Stimulated activated CD4-positive, alpha-beta T cell treated with anti-CD3 and anti-CD28 coated beads, Interleukin-12 subunit alpha, Interleukin-12 subunit beta, amount 100 ng/mL, for 24 hours (primary cell): ENCODE data around the gene PLCB1.
A peak's percentile ranks its signal among the peaks of the same experiment; 100 is the strongest.
"Not testable (repeated sequence)": the region's sequence is repeated elsewhere in the genome, so short reads cannot be mapped to it uniquely, and the experiment has no call there.

Experiments
- DNase-seq, 2 experiments: peaks; one replicate each; pipeline ENCODE4 v3.0.0-alpha.2; 2020; ENCODE audit warnings: low read depth in 2 of 2

PLCB1 gene

DNA sequence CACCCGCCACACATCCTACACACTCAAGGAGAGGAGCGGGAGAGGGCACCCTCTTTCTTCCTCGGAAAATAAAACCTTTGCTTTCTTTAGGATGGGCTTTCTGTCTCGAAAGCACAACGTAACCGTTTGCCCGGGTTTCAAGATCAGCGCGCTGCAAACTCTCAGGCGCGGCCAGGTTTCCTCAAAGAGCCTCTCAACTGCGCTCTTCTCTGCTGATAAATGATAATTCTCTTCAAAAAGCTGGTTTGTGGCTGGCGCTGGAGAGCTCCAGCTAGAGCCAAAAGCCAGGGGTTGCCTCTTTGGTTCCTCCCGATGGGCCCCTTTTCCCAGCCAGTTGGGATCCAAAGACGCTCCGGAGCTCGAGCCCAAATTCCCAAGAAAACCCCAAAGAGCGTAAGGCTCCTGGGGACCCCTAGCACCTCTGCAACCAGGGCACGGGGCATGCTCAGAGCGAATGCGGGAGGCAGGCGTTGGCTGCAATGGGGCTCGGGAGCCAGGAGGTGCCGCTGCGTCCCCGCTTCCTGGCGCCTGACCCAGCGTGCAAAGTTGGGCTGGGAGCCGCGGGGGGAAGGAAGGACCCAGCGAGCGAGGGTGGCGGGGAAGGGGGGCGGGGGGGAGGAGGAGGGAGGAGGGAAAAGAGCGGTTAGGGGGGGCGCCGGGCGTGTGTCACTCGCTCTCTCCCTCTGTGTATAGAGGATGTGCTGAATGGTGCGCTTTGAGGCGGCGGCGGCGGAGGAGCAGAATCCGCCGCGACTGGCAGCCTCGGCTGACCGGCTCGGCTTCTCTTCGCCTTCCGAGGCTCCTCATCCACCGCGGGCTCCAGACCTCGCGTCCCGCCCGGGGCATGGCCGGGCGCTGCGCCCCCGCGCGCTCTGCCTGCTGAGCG lies at the start of gene PLCB1:
Gene PLCB1, plus strand, starts transcription at position 669 of the 886 bp plus-strand sequence. CDS start 386 bp downstream, outside the sequence.
- DNase-seq = peak; percentile 54 to 63

DNA sequence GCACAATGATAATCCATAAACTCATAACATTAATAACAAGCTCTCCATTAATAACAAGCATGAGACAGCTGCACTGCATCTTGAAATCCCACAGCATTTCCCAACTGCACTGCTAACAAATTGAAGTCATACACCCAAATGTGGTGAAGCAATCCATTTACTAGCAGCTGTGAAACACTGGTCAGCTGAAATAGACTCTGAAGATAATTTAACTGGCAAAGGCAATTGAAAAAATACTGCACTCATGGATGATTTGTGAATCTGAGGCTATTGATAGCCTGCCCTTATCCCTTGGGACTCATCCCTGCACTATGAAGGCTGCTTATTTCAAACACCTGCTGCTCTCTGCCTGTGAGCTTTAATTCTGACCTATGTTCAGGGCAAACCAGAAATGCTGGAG lies 49.1 kb upstream of the PLCB1 start:
- DNase-seq = no peak

DNA sequence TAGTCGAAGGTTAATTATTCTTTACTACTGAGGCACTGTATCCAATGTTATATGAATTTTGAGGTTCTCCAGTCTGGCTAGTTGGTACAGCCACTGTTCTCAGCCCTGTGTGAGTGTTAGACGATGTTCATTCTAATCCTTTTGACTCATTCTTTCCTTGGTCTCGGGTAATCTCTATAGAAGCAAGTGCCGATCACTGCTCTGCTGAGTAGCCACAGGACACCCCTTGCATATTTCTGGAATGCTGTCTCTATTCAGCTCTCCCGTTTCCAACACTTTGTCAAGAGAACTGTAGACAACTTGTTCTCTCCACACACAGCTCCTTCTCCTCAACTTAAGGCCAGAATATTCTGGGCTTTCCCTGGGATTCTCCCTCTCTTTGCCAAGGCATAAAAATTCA lies 42.4 kb upstream of the PLCB1 start:
- no peak for DNase-seq

GRCh38 chr20:8094415-8094818 lies 37.6 kb upstream of the PLCB1 start:
- no peak for DNase-seq

DNA sequence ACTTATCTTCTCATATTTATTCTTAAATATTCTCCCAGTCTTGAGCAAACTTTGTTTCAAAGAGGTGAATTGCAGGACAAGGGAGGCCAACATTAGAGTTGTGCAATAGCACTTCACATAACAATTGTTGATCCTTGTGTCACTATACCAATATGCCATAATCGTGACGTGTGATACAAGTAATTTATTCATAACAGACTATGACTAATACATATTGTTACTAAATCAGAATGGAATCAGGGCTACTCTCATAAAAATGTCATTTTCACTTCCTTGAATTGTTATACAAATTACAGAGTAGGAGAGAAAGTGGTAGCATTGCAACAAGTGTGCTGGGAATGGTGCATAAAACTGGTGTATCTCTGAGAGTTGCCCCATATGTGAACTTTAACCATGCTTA lies 37.2 kb upstream of the PLCB1 start:
- no peak for DNase-seq

DNA sequence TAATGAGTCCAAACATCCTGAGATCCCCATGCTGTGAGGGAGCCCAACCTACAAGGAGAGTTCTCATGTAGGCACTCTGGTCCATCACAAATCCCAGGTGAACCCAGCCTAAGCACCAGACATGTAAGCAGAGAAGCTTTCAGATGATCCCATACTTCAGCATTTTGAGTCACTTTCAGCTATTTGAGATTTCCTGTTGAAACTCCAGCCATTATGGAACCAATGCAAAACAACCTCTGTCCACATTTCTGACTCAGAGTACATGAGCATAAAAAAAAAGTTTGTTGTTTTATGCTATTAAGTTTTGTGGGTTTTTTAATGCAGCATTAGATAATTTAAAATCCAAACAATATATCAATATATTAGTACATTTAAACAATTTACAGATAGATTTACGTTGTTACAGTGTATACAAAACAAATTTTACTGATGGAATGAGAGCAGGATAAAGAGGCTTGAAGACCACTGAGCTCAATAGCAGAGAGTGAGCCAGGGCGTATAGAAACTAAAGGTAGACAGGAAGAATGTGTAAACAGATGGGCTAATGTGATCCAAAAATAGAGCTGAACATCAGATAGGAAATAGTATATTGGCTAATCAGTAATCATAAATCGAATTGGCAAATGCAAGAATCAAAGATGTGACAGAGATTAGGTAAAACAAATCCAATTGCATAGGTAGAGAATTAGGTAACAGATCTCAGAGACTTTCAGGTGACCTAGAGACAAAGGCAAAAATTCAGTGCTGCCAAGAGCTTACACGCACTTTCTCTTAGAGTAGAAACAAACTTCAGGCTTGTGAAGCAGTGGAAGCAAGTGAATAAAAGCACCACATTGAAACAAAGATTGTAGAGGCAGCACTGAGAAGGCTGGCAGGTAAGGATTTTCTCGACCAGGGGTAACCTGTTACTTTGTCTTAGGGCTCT lies 36.2 kb upstream of the PLCB1 start:
- DNase-seq = no peak

DNA sequence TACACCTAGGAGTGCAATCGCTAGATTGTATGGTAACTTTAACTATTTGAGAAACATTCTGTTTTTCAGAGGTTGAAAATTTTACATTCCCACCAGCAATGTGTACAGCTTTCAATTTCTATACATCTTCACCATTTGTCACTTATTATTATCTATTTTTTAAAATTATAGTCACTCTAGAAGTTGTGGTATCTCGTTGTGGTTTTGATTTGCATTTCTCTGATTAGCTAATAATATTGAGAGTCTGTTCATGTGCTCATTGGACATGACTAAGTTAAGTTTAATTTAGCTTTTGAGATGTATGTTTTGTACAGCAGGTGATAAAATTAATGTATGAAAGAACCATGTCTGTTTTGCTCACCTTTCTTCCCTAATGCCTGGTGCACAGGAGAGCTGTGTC lies 34.8 kb upstream of the PLCB1 start:
- no peak for DNase-seq

GRCh38 chr20:8104252-8104651 lies 27.8 kb upstream of the PLCB1 start:
- DNase-seq = no peak

DNA sequence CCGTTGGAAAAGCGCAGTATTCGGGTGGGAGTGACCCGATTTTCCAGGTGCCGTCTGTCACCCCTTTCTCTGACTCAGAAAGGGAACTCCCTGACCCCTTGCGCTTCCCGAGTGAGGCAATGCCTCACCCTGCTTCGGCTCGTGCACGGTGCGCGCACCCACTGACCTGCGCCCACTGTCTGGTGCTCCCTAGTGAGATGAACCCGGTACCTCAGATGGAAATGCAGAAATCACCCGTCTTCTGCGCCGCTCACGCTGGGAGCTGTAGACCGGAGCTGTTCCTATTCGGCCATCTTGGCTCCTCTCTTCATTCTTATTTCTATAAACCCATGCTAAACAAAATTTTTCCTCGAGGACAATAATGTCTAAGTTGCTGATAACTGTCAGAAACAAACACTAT lies 17.5 kb upstream of the PLCB1 start:
- not testable (repeated sequence) for DNase-seq

GRCh38 chr20:8115436-8115835 lies 16.6 kb upstream of the PLCB1 start:
- no peak for DNase-seq

GRCh38 chr20:8116067-8116811 lies 15.8 kb upstream of the PLCB1 start:
- DNase-seq = no peak

GRCh38 chr20:8117636-8118035 lies 14.4 kb upstream of the PLCB1 start:
- no peak for DNase-seq

DNA sequence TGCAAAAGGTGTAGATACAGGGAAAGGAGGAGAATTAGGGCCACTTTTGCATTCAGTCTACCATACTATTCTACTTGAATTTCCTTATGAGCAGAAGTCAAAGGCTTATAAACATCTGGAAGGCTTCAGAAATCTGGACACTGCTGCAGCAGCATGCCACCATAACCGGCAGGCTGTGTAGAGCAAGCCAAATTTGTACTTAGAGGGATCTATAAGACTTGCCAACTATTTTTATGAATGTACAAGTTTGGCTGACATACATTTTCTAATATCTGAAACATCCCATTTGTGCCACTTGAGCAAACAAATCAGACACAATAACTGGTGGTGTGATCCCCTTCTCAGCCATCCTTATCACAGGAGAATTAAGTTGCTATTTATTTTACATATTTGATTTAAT lies 14.0 kb upstream of the PLCB1 start:
- DNase-seq = no peak

- DNase-seq = no peak
These were observed 13.3 kb upstream of the PLCB1 start for GRCh38 chr20:8118760-8119159.

DNA sequence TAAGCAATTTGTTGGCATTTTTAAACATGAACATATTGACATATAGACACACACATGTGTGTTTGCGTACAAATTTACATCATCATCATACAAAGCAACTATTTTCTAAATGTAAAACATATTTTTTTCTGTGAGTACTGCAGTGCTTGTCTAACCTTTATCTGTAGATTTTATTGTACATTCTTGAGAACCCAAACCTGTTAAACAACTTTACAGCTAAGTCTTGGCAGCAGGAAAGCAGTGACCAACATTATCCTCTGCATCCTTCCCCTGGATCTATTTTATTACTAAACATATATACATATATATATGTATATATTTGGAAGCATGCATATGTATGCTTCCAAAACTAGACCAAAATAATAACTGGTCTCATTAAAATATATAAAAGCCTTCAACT lies 10.4 kb upstream of the PLCB1 start:
- DNase-seq = no peak

GRCh38 chr20:8124639-8125038 lies 7.4 kb upstream of the PLCB1 start:
- DNase-seq = no peak

GRCh38 chr20:8126181-8126580 lies 5.9 kb upstream of the PLCB1 start:
- no peak for DNase-seq

- DNase-seq = no peak
These were observed 5.2 kb upstream of the PLCB1 start for GRCh38 chr20:8126841-8127378.

GRCh38 chr20:8127553-8128255 lies 4.4 kb upstream of the PLCB1 start:
- no peak for DNase-seq

DNA sequence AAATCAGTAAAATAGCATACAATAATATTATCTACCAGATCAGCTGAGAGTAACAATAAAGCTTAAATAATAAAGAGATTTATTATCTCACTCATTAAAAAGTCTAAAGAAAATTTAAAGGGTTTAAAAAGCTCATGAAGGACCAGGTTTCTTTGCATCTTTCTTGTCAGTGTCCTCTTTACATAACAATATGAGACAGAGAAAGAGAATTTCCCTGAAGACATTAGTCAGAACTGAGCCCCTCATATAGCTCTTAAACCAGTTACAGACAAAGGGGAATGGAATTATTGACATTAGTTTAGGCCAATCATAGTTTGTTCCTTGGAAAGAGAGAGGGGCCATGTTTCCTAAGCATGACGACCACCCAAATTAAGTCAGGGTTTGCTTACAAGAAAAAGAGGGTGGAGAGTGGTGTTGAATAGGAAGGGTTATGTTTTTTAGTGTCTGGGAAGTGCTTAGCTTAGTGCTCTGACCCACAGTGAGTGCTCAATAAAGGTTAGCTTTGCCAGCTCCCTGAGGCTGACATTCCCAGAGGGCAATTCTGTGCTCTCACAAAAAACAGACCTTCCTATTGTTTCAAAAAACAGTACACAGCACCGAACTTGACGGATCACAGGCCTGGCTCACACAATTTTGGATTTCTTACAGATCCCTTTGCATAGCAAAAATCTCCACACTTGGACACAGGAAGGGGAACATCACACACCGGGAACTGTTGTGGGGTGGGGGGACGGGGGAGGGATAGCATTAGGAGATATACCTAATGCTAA lies 3.6 kb upstream of the PLCB1 start:
- DNase-seq = no peak
